DND-41 (cell line): ENCODE measurements around the gene TRIM33.

Experiments used
- ATAC-seq: fragments of 200-7000 bp; cut with Tn5 transposase; 3 replicates; pipeline ENCODE4 v1.9.1; 2021; ENCODE audit warnings: low read depth; ENCODE audit not compliant: insufficient read depth
- DNase-seq: peaks from one replicate; pipeline ENCODE4 v3.0.0-alpha.2; 2020
- H2AFZ ChIP-seq: 2 replicates; pipeline ENCODE4 v1.6.0; 2012; ENCODE audit warnings: low read depth, low read length
- H3K27ac ChIP-seq: 2 replicates; pipeline ENCODE4 v1.5.1; 2012; ENCODE audit warnings: low read length, inconsistent platforms
- H3K27me3 ChIP-seq: fragments of 200-600 bp; sonication (generic); 2 replicates; pipeline ENCODE4 v1.6.0; 2012; ENCODE audit warnings: low read length, mild to moderate bottlenecking, inconsistent platforms; ENCODE audit not compliant: insufficient read depth, poor library complexity
- H3K36me3 ChIP-seq: 2 replicates; pipeline ENCODE4 v1.5.1; 2012; ENCODE audit warnings: low read length, inconsistent platforms; ENCODE audit not compliant: insufficient read depth
- H3K4me1 ChIP-seq: 2 replicates; pipeline ENCODE4 v1.5.1; 2012; ENCODE audit warnings: mild to moderate bottlenecking, low read length; ENCODE audit not compliant: insufficient read depth
- H3K4me2 ChIP-seq: 2 replicates; pipeline ENCODE4 v1.6.0; 2012; ENCODE audit warnings: mild to moderate bottlenecking, moderate library complexity, low read length, inconsistent platforms; ENCODE audit not compliant: insufficient read depth
- H3K4me3 ChIP-seq, 2 experiments: fragments of 200-600 bp in 1 of 2; shearing (Covaris generic) in 1 of 2; 2 replicates each; pipeline ENCODE4 v1.5.1; 2012 to 2016; ENCODE audit warnings: inconsistent platforms in 2 of 2, low read length in 2 of 2, mild to moderate bottlenecking in 2 of 2, low read depth in 1 of 2, moderate library complexity in 1 of 2
- H3K79me2 ChIP-seq: 2 replicates; pipeline ENCODE4 v1.6.0; 2012; ENCODE audit warnings: low read length, inconsistent platforms; ENCODE audit not compliant: insufficient read depth
- H3K9ac ChIP-seq: 2 replicates; pipeline ENCODE4 v1.6.0; 2012; ENCODE audit warnings: low read depth, mild to moderate bottlenecking, inconsistent platforms, low read length, moderate library complexity
- H3K9me3 ChIP-seq: 2 replicates; pipeline ENCODE4 v1.5.1; 2012; ENCODE audit warnings: low read length, moderate library complexity, mild to moderate bottlenecking, inconsistent platforms; ENCODE audit not compliant: insufficient read depth, severe bottlenecking
- H4K20me1 ChIP-seq: 2 replicates; pipeline ENCODE4 v1.6.0; 2012; ENCODE audit warnings: low read length; ENCODE audit not compliant: insufficient read depth
- CTCF ChIP-seq: IDR thresholded peaks from 2 replicates; pipeline ENCODE4 v1.5.1; 2012; ENCODE audit warnings: borderline replicate concordance, low read length, moderate library complexity, mild to moderate bottlenecking; ENCODE audit not compliant: poor library complexity, severe bottlenecking; ENCODE audit errors: extremely low read depth
- EZH2 ChIP-seq: IDR thresholded peaks from 3 replicates; pipeline ENCODE4 v1.6.1; 2012; ENCODE audit warnings: borderline replicate concordance, low read depth, mild to moderate bottlenecking, moderate library complexity, low read length, inconsistent platforms; ENCODE audit not compliant: severe bottlenecking

The TRIM33 gene

GRCh38 chr1:114456586-114456985 lies 54.4 kb downstream of the TRIM33 start:
- H3K4me1 ChIP-seq = no peaks in the 10 kb centered on the region
- H2AFZ ChIP-seq = no peak overlapping the region
- H3K27ac ChIP-seq = no peak overlapping the region
- H3K27me3 ChIP-seq = no peaks in the 10 kb centered on the region
- no peaks in the 10 kb centered on the region for H3K9me3 ChIP-seq
- H3K4me2 ChIP-seq = no peak overlapping the region
- TF ChIP-seq EZH2 (no peak), CTCF (no peak)
- H3K36me3 ChIP-seq = peaks cover 86% of the 10 kb centered on the region
- no peak for ATAC-seq
- peaks cover 48% of the 10 kb centered on the region for H3K79me2 ChIP-seq
- no peak overlapping the region for H3K9ac ChIP-seq
- no peaks in the 10 kb centered on the region; the same call in 1 of the 2 replicates for H4K20me1 ChIP-seq
- no peak for DNase-seq
- H3K4me3 ChIP-seq = no peak overlapping the region

GRCh38 chr1:114455102-114455785 lies 55.8 kb downstream of the TRIM33 start:
- DNase-seq = no peak
- no peaks in the 10 kb centered on the region for H3K9me3 ChIP-seq
- H4K20me1 ChIP-seq = no peaks in the 10 kb centered on the region; the same call in 1 of the 2 replicates
- no peak overlapping the region for H3K9ac ChIP-seq
- H3K4me2 ChIP-seq = no peak overlapping the region
- H3K4me1 ChIP-seq = no peaks in the 10 kb centered on the region
- ATAC-seq = no peak
- no peak overlapping the region for H3K4me3 ChIP-seq
- no peak for TF ChIP-seq CTCF
- no peak for TF ChIP-seq EZH2
- H3K27ac ChIP-seq = no peak overlapping the region
- peaks cover 40% of the 10 kb centered on the region for H3K79me2 ChIP-seq
- H2AFZ ChIP-seq = no peak overlapping the region
- no peaks in the 10 kb centered on the region for H3K27me3 ChIP-seq
- H3K36me3 ChIP-seq = peaks cover 82% of the 10 kb centered on the region

GRCh38 chr1:114454539-114454938 lies 56.5 kb downstream of the TRIM33 start:
- H3K79me2 ChIP-seq = peaks cover 33% of the 10 kb centered on the region
- ATAC-seq = no peak

More at GRCh38 chr1:114454539-114454938, 56.5 kb downstream of the TRIM33 start:
- no peak overlapping the region for H3K4me3 ChIP-seq
- no peak overlapping the region for H3K4me2 ChIP-seq
- DNase-seq = no peak
- no peak overlapping the region for H3K27ac ChIP-seq
- no peak overlapping the region for H2AFZ ChIP-seq
- H4K20me1 ChIP-seq = no peaks in the 10 kb centered on the region; the same call in 1 of the 2 replicates
- no peaks in the 10 kb centered on the region for H3K9me3 ChIP-seq
- peaks cover 81% of the 10 kb centered on the region for H3K36me3 ChIP-seq
- TF ChIP-seq CTCF (no peak), EZH2 (no peak)
- no peaks in the 10 kb centered on the region for H3K27me3 ChIP-seq
- no peak overlapping the region for H3K9ac ChIP-seq
- H3K4me1 ChIP-seq = no peaks in the 10 kb centered on the region
